HG03060 (cell line): Measurements from ENCODE around the gene CYS1.
"Not testable (repeated sequence)": the region's sequence is repeated elsewhere in the genome, so short reads cannot be mapped to it uniquely, and the experiment has no call there.

Experiments
- ATAC-seq: cut with Tn5 transposase; IDR thresholded peaks from one replicate; pipeline ENCODE4 v1.9.1; 2021; ENCODE audit warnings: low read depth, moderate number of reproducible peaks; ENCODE audit not compliant: unreplicated experiment

The CYS1 gene

DNA sequence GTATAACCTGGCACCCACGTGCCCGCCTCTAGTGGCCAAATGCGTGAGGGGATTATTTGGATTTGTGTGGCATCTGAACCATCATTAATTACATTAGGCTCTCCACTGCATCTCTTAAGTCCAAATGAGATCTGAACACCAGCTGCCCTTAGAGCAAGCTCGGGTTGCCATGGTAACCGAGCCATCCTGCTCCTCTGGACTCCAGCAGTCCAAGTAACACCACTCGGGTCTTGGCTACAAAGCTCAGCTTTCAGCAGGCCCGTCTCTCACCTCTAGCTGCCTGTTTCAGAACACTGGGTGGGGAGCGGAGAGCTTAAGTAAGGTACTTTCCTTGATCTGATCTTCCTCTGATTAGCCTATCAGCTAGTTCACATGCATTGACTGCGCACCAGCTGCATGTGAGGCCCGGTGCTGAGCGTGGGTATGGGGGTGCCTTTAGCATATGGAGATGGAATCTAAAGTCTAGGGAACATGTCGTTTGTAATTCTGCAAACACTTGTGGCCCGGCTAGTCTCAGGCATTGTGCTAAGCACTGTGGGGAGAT lies 14.1 kb upstream of the CYS1 start:
- ATAC-seq, result no peak

DNA sequence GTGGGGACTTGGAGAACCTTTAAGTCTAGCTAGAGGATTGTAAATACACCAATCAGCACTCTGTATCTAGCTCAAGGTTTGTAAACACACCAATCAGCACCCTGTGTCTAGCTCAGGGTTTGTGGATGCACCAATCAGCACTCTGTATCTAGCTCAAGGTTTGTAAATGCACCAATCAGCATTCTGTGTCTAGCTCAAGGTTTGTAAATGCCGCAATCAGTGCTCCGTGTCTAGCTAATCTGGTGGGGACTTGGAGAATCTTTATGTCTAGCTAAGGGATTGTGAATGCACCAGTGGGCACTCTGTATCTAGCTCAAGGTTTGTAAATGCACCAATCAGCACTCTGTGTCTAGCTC lies 11.7 kb upstream of the CYS1 start:
- ATAC-seq, result not testable (repeated sequence)

DNA sequence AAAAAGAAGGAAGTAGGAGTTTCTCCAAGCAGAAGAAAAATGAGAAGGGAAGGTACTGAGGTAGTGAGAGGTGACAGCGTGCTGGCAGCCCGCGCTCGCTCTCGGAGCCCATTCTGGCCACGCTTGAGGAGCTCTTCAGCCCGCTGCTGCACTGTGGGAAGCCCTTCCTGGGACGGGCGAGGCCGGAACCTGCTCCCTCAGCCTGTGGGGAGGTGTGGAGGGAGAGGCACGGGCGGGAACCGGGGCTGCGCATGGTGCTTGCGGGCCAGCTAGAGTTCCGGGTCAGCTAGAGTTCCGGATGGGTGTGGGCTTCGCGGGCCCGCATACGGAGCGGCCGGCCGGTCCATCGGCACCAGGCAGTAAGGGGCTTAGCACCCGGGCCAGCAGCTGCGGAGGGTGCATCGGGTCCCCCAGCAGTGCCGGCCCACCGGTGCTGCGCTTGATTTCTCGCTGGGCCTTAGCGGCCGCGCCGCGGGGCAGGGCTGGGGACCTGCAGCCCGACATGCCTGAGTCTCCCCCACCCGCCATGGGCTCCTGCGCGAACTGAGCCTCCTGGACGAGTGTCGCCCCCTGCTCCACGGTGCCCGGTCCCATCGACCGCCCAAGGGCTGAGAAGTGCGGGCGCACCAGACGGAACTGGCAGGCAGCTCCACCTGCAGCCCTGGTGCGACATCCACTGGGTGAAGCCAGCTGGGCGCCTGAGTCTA lies 11.1 kb upstream of the CYS1 start:
- ATAC-seq, result no peak

DNA sequence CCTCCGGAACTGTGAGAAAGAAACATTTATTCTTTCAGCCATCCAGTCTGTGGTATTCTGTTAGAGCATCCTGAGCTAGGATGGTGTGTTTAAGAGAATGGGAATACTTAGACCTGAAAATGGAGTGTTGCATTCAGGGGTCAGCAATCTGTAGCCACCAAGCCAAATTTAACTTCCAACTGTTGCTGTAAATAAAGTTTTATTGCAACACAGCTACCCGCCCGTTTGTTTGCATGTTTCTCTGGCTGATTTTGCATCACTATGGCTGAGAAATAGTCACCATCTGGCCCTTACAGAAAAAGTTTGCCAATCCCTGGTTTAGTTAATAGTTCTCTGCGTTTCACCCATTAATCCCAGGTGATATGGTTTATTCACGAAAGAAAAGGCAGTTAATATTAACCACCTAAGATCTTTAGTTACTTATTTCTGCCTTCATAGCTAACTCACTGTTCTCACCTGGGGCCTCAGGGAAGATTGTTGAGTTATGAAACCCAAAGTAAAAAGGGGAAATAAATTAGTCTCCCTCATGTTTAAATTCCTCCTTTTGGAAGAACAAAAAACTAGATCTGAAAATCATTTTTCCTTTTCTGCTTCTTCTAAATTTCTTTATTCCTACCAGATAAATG lies 9.5 kb upstream of the CYS1 start:
- no peak for ATAC-seq

DNA sequence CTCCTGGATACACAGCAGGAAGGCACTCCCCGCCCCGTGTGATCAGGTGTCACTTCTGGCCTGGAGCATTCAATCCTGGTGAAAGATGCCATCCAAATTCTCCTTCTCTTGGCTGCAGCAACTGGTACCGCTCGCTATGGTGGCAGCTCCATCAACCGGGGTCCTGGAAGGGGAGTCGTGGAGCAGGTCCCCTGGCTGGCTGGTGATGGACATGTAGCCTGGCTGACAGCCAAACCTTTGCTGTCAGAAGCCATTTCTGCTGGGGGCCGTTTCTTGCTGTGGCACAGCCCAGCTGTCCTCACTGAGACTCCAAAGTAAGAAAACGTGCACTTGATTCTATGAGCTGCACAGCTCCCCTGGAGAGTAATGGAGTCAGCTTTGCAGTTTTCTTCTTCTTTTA lies 7.1 kb upstream of the CYS1 start:
- no peak for ATAC-seq

DNA sequence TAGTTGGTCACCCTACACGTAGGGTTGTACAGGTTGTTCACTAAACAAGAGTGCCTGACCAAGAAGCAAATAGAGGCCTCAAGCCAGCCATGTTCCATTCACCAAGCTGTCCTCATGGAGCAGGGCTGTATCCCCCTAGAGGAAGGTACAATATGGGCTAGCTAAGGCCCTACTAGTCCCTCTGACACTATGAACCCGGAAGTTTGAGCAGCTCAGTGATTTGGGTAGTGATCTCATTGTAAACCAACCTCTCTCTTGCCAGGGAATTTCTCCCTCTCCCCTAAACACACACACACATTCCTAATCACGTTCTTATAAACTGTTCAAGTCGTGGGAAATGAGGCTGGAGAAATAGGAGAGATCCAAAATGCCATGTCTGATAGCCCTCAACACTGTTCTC lies 6.7 kb upstream of the CYS1 start:
- ATAC-seq, result no peak

DNA sequence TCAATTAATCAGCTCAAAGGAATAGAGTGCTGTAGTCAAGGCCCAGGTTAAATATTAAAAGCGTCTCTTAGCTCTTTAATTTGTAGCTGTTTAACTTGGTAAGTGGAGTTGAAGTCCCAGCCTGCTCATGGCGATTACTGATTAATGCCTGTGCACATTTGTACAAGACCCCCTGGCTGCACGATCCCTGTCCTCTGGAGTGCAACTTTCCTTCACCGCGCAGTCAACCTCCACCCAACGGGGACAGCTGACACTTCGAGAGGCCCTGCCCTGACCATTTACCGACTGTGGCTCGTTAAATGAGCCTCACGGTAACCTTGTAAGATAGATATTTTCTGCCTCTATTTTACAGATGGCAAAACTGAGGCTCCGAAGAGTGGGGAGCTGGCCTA lies 5.5 kb upstream of the CYS1 start:
- ATAC-seq, result no peak

DNA sequence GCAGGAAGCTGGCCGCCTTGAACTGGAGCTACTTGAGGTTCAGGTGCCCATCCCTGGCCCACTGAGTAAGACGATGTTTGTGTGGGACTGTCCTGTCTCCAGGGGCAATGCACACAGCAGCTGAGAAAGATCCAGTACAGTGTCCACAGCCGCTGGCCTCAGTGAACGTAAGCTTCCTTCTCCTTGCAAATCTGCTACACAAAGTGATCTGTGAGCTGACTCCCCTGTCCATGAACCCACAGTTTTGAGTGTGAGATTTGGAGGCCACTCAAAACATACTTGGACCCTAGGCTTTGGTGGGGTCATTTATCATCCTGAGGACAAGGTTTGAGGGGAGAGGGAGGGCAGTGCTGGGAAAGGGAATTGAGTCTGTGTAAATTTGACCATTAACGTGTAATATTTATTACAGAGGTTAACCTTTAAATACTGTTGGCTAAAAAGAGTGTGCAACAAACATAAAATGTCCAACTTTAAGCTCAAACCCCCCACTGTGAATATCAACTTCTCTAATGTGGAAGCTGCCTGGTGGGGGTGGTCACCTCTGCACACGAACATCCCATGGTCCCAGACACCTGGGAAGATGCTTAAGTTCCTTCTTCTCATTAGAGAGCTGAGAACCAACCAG lies 4.9 kb upstream of the CYS1 start:
- ATAC-seq, result no peak

DNA sequence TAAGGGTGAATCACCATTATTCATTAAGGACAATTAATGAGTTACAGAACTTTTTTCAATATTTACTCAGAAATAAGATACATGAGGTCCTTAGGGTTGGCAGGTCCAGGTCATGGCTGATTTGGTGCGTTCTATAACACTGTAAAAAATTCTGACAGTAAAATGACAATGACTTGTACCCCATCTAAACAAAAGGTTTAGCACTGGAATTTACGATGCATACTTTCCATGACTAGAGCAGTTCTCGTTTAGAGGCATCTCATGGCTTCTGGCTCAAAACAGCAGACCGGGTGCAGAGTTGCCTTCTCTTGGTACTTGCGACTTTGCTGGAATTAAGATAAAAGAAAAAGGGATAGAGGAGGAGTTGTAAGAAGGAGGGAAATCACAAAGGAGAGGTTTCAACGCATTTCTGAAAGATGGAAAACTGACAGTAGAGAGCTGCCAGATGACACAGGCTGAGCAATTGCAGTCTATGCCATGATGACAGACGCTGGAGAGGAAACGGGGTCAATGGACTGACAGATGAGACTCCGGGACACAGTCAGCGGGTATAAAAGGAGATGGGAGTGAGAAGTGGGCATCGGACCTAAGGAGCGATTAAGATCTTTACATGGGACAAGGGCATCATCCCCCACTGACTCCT lies 4.1 kb upstream of the CYS1 start:
- ATAC-seq, result no peak

DNA sequence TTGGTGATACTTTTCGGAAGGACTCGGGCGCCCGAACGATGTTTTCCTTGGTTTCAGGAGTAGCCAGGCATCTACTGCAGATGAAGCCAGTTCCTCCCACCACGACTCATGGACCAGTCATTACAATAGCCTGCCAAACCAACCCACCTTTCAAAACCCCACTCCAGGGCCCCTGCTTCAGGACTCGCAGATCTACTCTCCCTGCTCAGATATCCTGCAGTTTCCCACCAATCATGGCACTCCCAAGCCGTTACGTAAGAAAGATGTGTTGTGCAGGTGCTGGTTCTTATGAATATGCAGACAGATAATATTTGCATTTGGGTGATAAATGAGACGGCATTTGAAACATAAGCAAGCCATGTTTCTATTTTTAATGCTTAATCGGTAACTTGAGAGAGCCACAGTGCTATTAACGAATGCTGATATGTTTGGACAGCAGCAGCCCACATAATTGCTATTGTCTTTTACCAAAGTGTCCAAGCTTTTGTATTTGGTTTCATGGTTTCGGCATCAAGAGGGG lies 3.5 kb upstream of the CYS1 start:
- no peak for ATAC-seq

DNA sequence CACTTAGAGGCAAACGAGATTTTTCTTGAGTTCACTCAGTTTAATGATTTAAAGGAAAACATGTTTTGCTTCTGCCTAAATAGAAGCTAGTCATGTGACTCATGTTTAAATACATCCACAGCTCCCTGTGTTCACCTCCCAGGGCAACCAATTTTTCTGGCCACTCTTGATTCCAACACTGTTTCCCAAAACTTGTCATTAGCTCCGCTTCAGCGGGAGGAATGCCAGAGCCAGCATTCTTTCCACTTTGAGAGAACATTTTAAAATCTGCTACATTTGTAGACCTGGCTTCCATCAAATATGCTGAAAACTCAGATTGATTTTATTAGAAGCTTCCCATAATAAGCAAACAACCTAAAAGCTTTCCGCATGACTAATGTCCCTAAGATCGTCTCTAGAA lies 2.8 kb upstream of the CYS1 start:
- ATAC-seq, result no peak

DNA sequence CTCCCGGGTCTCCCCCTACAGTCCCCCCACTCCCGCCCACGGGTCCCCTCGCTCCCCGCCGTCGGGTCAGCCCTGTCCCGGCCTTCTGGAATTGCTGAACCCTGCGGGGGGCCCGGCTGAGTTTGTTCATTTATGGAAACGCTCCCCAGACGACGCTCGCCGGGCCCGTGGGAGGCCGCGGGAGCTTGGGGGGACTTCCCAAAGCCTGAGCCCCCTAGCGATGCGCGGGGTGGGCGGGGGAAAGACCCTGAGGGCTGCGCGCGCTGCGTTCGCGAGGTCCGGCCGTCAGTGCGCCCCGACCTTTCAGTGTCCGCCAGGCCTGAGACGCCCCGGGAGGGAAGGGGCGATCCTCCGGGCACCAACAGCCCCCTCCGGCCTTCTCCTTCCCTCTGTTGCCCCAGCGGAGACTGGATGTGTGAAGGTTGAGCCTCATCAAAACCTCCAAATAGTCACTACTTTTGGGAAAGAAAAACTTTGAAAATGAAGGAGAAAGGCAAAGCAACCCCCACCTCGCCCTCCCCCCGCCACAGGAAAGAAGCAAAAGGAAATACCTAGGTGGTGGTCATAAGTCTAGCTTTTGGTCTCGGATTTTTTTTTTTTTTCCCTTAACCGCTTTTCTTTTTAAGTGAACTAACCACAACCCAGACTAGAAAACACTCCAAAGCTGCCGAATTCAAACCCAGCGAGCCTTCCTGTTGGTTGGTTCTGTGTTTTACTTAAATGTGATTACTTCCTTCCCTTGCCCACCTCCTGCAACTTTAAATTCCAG lies 509 bp upstream of the CYS1 start:
- no peak for ATAC-seq

DNA sequence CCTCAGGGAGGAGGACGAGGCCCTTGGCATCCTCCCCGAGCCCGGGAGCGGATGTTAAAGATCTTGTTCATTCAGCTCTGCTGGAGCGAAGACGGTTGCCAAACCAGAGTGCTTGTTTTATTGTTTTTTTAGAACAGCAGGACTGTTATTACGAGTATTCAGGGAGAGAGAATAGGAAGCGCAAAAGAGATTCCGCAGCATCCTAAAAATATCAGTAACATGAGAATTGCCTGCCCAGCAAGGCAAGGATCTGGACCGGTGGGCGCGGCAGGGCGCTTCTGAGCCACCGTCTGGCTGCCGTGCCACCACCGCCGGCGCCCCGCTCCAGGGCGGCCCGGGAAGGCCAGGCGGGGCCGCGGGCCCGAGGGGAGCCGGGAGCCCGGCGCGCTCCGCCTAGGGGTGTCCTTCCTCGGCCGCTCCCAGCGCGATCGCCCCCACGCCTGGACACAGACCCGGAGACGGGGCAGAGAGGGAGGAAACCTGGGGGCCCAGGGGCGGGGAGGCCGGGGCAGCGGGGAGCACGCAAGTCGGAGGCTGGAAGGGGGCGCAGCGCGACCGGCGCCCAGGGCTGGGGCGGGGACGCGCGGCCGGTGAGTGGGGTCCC lies 843 bp downstream of the CYS1 start:
- ATAC-seq, result no peak

DNA sequence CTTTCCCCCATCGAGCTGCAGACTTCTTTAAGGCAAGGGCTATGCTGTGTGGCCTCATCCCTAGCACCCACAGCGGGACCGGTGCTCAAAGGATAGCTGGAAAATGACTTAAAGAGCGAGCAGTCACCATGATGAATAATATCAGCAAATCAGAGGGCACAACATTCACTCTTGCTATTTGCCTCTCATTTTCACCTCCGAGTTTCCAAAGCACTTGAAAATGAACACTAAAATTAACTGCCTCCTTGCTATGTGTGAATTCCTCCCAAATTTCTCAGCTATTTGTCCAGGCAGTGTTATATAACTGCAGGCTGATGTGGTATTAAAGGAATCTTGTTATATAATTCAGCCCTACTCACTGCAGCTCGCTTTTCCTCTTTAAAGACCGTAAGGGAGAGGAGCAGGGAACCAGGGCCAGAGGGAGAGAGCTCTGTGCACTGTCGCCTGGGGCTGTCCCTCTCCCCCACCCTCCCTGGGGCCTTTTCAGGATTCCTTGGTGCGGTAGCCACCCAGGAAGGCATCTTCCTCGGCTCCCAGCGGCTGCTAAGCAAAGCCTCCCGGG lies 1.4 kb downstream of the CYS1 start:
- ATAC-seq, result no peak

DNA sequence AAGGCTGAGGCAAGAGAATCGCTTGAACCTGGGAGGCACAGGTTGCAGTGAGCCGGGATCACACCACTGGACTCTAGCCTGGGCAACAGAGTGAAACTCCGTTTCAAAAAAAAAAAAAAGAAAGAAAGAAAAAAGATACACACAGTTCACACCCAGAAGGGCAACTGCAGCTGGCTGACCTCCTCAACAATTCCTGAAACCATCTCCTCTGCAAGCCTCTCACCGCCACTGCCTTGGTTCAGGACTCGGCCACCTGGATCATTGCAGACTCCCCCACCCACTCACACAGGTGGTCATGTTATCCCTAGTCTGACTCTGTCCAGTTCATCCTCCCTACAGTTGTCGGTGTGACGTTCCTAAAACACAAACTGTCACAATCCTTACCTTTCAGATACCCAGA lies 2.2 kb downstream of the CYS1 start:
- no peak for ATAC-seq

DNA sequence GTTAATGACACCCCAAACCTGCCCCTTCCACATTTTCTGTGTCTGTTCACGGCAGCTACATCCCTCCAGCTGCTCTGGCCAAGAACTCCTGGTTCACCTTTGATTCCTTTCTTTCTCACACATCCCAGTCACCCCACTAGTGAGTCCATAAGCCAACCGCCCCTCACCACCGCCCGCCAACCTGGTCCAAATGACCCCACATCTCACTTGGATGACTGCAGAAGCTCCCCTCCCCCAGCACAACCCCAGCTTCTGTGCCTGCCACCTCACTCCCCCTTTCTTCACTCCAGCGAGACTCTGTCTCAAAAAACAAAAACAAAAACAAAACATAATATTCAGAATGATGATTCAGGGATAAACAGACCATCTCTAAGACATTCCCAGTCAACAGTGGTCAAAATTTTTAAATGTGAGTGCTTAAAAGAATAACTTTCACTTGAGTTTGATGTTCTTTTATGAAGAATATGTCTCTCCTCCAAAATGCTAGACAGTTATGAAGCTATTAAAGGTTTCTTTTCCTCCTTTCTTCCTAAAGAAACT lies 3.2 kb downstream of the CYS1 start:
- ATAC-seq, result no peak

DNA sequence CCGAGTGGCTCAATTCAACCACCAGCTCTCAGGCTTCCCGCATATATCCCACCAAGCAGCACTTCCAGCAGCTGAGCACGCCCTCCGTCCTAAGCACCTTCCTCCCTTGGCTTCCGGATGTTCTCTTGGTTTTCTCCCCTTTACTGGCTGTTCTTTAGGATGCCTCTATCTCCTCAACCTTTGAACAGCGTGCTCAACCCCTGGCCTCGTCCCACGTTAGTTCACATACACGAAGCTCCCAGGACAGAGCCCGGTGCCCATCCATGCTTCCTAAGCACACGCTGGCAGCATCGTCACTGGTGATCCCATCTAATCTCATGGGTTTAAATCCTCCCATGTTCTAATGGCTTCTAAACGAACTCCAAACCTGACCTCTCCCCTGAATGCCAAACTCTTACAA lies 3.7 kb downstream of the CYS1 start:
- ATAC-seq, result no peak

DNA sequence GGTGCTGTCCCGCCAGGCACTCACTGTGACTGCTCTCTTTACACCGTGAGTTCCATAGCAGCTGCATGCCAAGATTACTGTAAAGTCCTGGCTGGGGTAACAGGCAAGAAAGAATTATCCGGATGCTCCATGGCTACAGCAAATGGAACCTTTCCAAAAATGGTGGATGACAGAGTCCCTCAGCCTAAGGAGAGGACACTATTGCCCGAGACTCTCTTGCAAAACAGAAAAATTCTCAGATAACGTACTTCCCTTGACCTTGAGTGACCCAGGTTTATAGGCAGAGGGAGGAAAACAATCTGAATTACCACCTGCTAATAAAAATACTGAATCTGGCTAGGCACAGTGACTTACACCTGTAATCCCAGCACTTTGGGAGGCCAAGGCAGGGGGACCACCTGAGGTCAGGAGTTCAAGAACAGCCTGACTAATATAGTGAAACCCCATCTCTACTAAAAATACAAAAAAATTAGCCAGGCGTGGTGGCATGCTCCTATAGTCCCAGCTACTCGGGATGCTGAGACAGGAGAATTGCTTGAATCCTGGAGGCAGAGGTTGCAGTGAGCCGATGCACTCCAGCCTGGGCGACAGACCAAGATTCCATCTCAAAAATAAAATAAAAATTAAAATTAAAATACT lies 4.5 kb downstream of the CYS1 start:
- ATAC-seq, result no peak

DNA sequence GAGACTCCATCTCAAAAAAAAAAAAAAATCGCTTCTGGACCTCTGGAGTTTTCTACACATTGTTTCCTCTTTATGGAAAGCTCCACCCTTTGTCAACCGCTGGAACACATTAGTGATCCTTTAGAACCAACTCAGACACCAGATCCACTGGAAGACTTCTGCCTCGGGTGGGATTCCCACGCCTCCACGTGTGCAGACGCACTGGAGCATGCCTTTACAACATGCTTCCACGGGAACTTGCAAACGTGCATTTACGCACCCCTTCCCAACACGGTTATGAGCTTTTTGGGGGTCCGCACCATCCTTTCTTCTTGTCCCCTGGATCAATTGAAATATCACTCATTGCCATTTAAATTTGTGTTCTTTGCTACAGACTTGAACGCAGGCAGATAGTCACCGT lies 5.1 kb downstream of the CYS1 start:
- no peak for ATAC-seq
